ENCODE measurements around the gene STX16.
"Not testable (repeated sequence)": the region's sequence is repeated elsewhere in the genome, so short reads cannot be mapped to it uniquely, and the experiment has no call there.

STX16 gene

GRCh38 chr20:58713801-58714339, 62.8 kb downstream of the STX16 start:
- no peak for DNase-seq

- no peak for DNase-seq
Observed at GRCh38 chr20:58714340-58714922, 63.3 kb downstream of the STX16 start.

- no peak for DNase-seq
Observed at GRCh38 chr20:58714923-58715351, 63.9 kb downstream of the STX16 start.

- DNase-seq, result no peak
Observed at GRCh38 chr20:58715391-58715800, 64.3 kb downstream of the STX16 start.

- no peak for DNase-seq
Observed at GRCh38 chr20:58715801-58716475, 64.9 kb downstream of the STX16 start.

- DNase-seq, result no peak
Observed at GRCh38 chr20:58716476-58717277, 65.6 kb downstream of the STX16 start.

- no peak for DNase-seq
Observed at GRCh38 chr20:58717278-58718091, 66.4 kb downstream of the STX16 start.

GRCh38 chr20:58718121-58718563, 67.1 kb downstream of the STX16 start:
- no peak for DNase-seq

GRCh38 chr20:58718729-58719128, 67.6 kb downstream of the STX16 start:
- DNase-seq, result no peak

- DNase-seq, result no peak
Observed at GRCh38 chr20:58719258-58719657, 68.2 kb downstream of the STX16 start.

GRCh38 chr20:58719971-58720371, 68.9 kb downstream of the STX16 start:
- no peak for DNase-seq

- no peak for DNase-seq
Observed at GRCh38 chr20:58720890-58721289, 69.8 kb downstream of the STX16 start.

- DNase-seq, result no peak
Observed at GRCh38 chr20:58721951-58722778, 71.1 kb downstream of the STX16 start.

GRCh38 chr20:58722877-58723627, 72.0 kb downstream of the STX16 start:
- DNase-seq, result no peak

GRCh38 chr20:58723628-58723984, 72.5 kb downstream of the STX16 start:
- DNase-seq, result no peak

- not testable (repeated sequence) for DNase-seq
Observed at GRCh38 chr20:58726156-58726555, 75.1 kb downstream of the STX16 start.
